ENCODE data around the gene SLC29A1. TPM values are rescaled to one million over a fixed set of nuclear protein-coding genes. Genes with fewer than 3 reads are reported as not detected.

SLC29A1 gene
- total and polyA plus RNA-seq, 2 of the 8 experiments (the other 6 are each of a cell fraction or from before 2014, with no cell fraction given) = 187 to 558 TPM

GRCh38 chr6:44224029-44224964, 902 bp downstream of the SLC29A1 start:
- no peak overlapping the region for H3K56ac ChIP-seq (replicated peaks; ENCODE audit: insufficient read length, low read depth, low read length)
- no peak overlapping the region for H2BK120ac ChIP-seq (replicated peaks; ENCODE audit: low read depth, low read length)
- peak overlapping the region; percentile 25 for H4K5ac ChIP-seq (ENCODE audit: insufficient read length, low read depth, low read length)
- H3K36me3 ChIP-seq (ENCODE audit: control insufficient read depth in 2 of 4, insufficient read depth in 4 of 4, low read length in 3 of 4) = peaks cover 6 to 13% (median 7%) of the 10 kb centered on the region in 4 experiments; a peak in 5 of 8 replicates
- WGBS, 2 experiments (ENCODE audit: extremely low coverage in 1 of 2, insufficient coverage in 1 of 2, insufficient read length in 1 of 2, insufficient replicate concordance in 2 of 2, low coverage in 1 of 2, low lambda C conversion rate in 2 of 2, missing lambda C conversion rate in 1 of 2) = 12% methylated on average over 14 of the region's 18 CpGs; no CpG with 5 or more reads in 1 of the 2 experiments
- peak overlapping the region; percentile 68; the same call in 1 of the 2 replicates for H3K18ac ChIP-seq (ENCODE audit: extremely low read depth, low read length)
- CTCF ChIA-PET (ENCODE audit: partially characterized antibody) = interaction anchor here (0.6 to 19.4 kb wide), 28 partner anchors 8 to 511 kb away, joined by 3 to 287 read pairs (median 6); partner anchors contain the start of genes HSP90AB1, MYMX, SLC35B2 and TMEM151B
- H4K91ac ChIP-seq (replicated peaks; ENCODE audit: insufficient read length, low read length) = peak overlapping the region; percentile 5
- H3K79me1 ChIP-seq (ENCODE audit: low read depth, low read length) = peaks cover 23% of the 10 kb centered on the region
- H2BK15ac ChIP-seq (ENCODE audit: low read length) = 0 out of 2 replicates have a peak overlapping the region, but pooled peaks have one; percentile 67
- peaks cover 15 to 48% (median 35%) of the 10 kb centered on the region in 4 experiments for H3K4me1 ChIP-seq (replicated peaks in 1 of 4; ENCODE audit: control insufficient read depth in 3 of 4, insufficient read depth in 4 of 4, low read length in 3 of 4)
- no peak overlapping the region for H2AK5ac ChIP-seq (ENCODE audit: low read depth, low read length)
- H3K9ac ChIP-seq (replicated peaks in 1 of 4; ENCODE audit: extremely low read depth in 1 of 4, low read depth in 3 of 4, low read length in 3 of 4) = peak overlapping the region in 3 of 4 experiments; percentile 41 to 67 (median 42); a peak in 5 of 7 replicates
- peaks cover 10 to 47% of the 10 kb centered on the region in 2 experiments; a peak in 3 of 4 replicates for H3K79me2 ChIP-seq (ENCODE audit: control insufficient read depth in 1 of 2, insufficient read depth in 2 of 2, low read length in 2 of 2)
- H4K20me1 ChIP-seq (replicated peaks in 1 of 2; ENCODE audit: control insufficient read depth in 1 of 2, insufficient read depth in 2 of 2, low read length in 2 of 2) = peaks cover 30 to 38% of the 10 kb centered on the region in 2 experiments
- H3K27me3 ChIP-seq (replicated peaks in 1 of 4; ENCODE audit: control insufficient read depth in 3 of 4, extremely low read depth in 1 of 4, insufficient read depth in 3 of 4, low read length in 3 of 4) = no peaks in the 10 kb centered on the region
- FAIRE-seq (no peak), DNase-seq (ENCODE audit: low read depth in 1 of 2, low spot score in 2 of 2) (no peak)
- no peak overlapping the region for H2AFZ ChIP-seq (ENCODE audit: low read length)
- H3K27ac ChIP-seq (ENCODE audit: low read depth, low read length) = no peak overlapping the region
- H3K23me2 ChIP-seq (ENCODE audit: low read depth, low read length) = peaks cover 16% of the 10 kb centered on the region
- no peak overlapping the region for H3K23ac ChIP-seq (ENCODE audit: insufficient read length)
- no peaks in the 10 kb centered on the region for H3K9me3 ChIP-seq (ENCODE audit: insufficient read depth in 2 of 2, low read depth in 1 of 2, low read length in 1 of 2)
- H3K14ac ChIP-seq (ENCODE audit: insufficient read length) = no peak overlapping the region
- peak overlapping the region; percentile 94 to 95 for H3K4me2 ChIP-seq (ENCODE audit: insufficient read depth in 1 of 2, low read depth in 2 of 2, low read length in 2 of 2)
- no peak overlapping the region for H2BK20ac ChIP-seq (ENCODE audit: low read length)
- POLR2A ChIA-PET (ENCODE audit: partially characterized antibody) = interaction anchor here (0.9 to 21.0 kb wide), 15 partner anchors 11 to 88 kb away, joined by 3 to 477 read pairs (median 9); partner anchors contain the start of genes AARS2, HSP90AB1 and SLC35B2
- H4K8ac ChIP-seq (ENCODE audit: extremely low read depth, insufficient read depth, low read length) = no peak overlapping the region
- H2BK12ac ChIP-seq (ENCODE audit: low read depth, low read length) = peak overlapping the region; percentile 68; the same call in 1 of the 2 replicates
- peak overlapping the region; percentile 65 to 90 (median 78) for H3K4me3 ChIP-seq (ENCODE audit: extremely low read depth in 1 of 4, insufficient read depth in 2 of 4, low read depth in 3 of 4, low read length in 4 of 4)
- peak overlapping the region; percentile 26; the same call in 1 of the 2 replicates for H2BK5ac ChIP-seq (ENCODE audit: low read depth, low read length)
- peak overlapping the region; percentile 46 for H3K4ac ChIP-seq (replicated peaks; ENCODE audit: insufficient read length, low read depth, low read length)
- TF ChIP-seq POLR2AphosphoS5 (IDR thresholded peaks at IDR 0.05; ENCODE audit: low read depth, low read length) (0 out of 2 replicates have a peak, but pooled peaks have one; percentile 15), GTF2F1 (IDR thresholded peaks at IDR 0.05; ENCODE audit: borderline replicate concordance, low read depth, low read length) (no peak), POLR2A (IDR thresholded peaks at IDR 0.05; ENCODE audit: control extremely low read depth in 1 of 2, low read depth in 2 of 2, low read length in 2 of 2) (peak in 1 of 2 experiments; percentile 60; a peak in 1 of 3 replicates), ATF3 (IDR thresholded peaks at IDR 0.05; ENCODE audit: insufficient read depth, low read depth, low read length) (no peak), SAP30 (IDR thresholded peaks at IDR 0.05; ENCODE audit: insufficient read depth, insufficient replicate concordance, low read length) (peak; percentile 85), CTCF (IDR thresholded peaks at IDR 0.05; ENCODE audit: control extremely low read depth in 1 of 3, insufficient read depth in 1 of 3, low read depth in 1 of 3, low read length in 3 of 3) (peak in 2 of 3 experiments; percentile 33 to 39; a peak in 2 of 4 replicates)
